SH-SY5Y (cell line): ENCODE measurements around the gene OSBPL10.

ENCODE experiments used
- GATA2 ChIP-seq: IDR thresholded peaks from 2 replicates; pipeline ENCODE4 v1.6.1; 2011; ENCODE audit warnings: mild to moderate bottlenecking, low read depth, low read length
- GATA3 ChIP-seq: IDR thresholded peaks from 2 replicates; pipeline ENCODE4 v1.6.1; 2011; ENCODE audit warnings: low read depth, mild to moderate bottlenecking, low read length, moderate library complexity

Gene OSBPL10

GRCh38 chr3:31903686-31904431 is 77.2 kb downstream of the OSBPL10 start:
- TF ChIP-seq GATA3 (no peak), GATA2 (no peak)

- no peak for TF ChIP-seq GATA3
- no peak for TF ChIP-seq GATA2
Observed at GRCh38 chr3:31900583-31900982, 80.5 kb downstream of the OSBPL10 start.

- no peak for TF ChIP-seq GATA2
- TF ChIP-seq GATA3: no peak
Observed at GRCh38 chr3:31896648-31897433, 84.2 kb downstream of the OSBPL10 start.

GRCh38 chr3:31896026-31896425 is 85.0 kb downstream of the OSBPL10 start:
- TF ChIP-seq GATA3: no peak
- no peak for TF ChIP-seq GATA2

- TF ChIP-seq GATA2: no peak
- TF ChIP-seq GATA3: no peak
Observed at GRCh38 chr3:31895471-31895870, 85.6 kb downstream of the OSBPL10 start.

GRCh38 chr3:31892916-31893573 is 88.0 kb downstream of the OSBPL10 start:
- TF ChIP-seq GATA3 (no peak), GATA2 (no peak)

- no peak for TF ChIP-seq GATA2
- no peak for TF ChIP-seq GATA3
Observed at GRCh38 chr3:31892500-31892899, 88.6 kb downstream of the OSBPL10 start.

GRCh38 chr3:31891876-31892455 is 89.1 kb downstream of the OSBPL10 start:
- no peak for TF ChIP-seq GATA3
- peak; percentile 10; the same call in 1 of the 2 replicates for TF ChIP-seq GATA2

GRCh38 chr3:31890742-31891469 is 90.2 kb downstream of the OSBPL10 start:
- no peak for TF ChIP-seq GATA3
- no peak for TF ChIP-seq GATA2

- TF ChIP-seq GATA3 (no peak), GATA2 (no peak)
Observed at GRCh38 chr3:31890007-31890406, 91.1 kb downstream of the OSBPL10 start.

GRCh38 chr3:31885235-31885634 is 95.8 kb downstream of the OSBPL10 start:
- TF ChIP-seq GATA2: no peak
- no peak for TF ChIP-seq GATA3

- TF ChIP-seq GATA2 (no peak), GATA3 (no peak)
Observed at GRCh38 chr3:31884251-31884650, 96.8 kb downstream of the OSBPL10 start.

GRCh38 chr3:31882895-31883294 is 98.2 kb downstream of the OSBPL10 start:
- TF ChIP-seq GATA3: no peak
